ELR (cell line): ENCODE measurements around the gene CABP2.
"Not testable (repeated sequence)": the region's sequence is repeated elsewhere in the genome, so short reads cannot be mapped to it uniquely, and the experiment has no call there.

Experiments
- DNase-seq: peaks from one replicate; pipeline ENCODE4 v3.0.0-alpha.2; 2015; ENCODE audit warnings: low read depth

CABP2 gene

DNA sequence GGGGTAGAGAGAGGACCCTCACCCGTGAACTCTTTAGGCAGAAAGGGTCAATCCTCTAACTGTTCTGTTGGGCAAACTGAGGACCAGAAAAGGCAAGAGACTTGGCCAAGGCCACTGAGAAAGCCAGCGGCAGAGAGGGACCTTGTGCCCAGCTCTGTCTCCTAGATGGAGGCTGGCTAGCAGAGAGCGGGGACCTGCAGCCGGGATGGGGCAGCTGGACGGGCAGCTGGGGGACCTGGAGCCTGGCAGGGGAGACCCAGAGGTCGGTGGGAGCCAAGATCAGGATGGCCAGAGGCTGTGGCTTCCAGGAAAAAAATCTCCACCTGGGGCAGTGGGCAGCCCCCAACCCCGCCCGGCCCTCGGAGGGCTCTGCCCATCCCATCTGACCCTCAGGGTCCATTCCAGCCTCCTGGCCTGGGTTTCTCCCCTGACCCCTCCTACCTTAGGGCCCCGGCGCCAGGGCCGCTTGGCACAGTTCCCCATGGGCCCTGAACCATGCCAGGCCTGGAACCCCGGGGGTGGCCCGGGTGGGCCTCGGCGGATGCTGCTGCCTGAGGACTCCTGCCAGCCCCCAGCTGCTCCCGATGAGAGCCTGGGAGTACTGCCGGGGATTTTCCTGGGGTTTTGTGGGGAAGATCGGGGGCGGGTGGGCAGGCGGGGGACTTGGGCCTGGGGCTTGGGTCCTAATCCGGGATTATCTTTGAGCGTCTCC, at the start of gene CABP2:
Gene CABP2 (minus strand): TSS at position 603 of the 712 bp plus-strand sequence. CDS start 120 bp downstream, at position 483.
- no peak for DNase-seq

GRCh38 chr11:67572747-67573419, 49.6 kb upstream of the CABP2 start:
- DNase-seq = peak; percentile 67

GRCh38 chr11:67572305-67572704, 49.1 kb upstream of the CABP2 start:
- no peak for DNase-seq

DNA sequence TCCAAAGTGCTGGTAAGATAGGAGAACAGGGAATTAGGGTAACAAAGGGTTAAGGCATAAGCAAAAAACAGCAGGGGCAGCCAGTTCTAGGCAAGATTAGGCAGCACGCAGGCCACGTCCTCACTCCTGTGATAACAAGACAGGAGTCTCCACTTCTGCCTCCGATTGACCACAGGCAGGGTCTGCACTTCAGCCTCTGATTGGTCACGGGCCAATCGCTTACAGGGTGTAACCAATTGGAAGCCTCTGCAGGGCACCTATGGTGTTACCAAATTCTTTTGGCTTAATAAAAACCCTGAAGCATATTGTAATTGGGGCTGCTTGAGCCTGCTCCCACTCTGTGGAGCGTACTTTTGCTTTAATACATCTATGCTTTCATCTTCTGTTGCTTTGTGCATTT, 48.2 kb upstream of the CABP2 start:
- DNase-seq = no peak

- peak; percentile 39 for DNase-seq
These were observed 41.0 kb upstream of the CABP2 start for GRCh38 chr11:67564230-67564629.

DNA sequence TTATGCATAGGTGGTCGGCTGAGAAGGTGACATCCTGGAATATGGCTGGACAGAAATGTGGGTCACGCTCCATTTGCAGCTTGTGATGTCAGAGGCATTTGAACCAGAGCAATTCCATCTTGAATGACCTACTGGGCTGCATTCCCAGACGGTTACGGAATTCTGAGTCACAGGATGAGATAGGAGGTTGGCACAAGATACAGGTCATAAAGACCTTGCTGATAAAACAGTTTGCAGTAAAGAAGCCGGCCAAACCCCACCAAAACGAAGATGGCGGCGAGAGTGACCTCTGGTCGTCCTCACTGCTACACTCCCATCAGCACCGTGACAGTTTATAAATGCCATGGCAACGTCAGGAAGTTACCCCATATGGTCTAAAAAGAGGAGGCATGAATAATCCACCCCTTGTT, 40.5 kb upstream of the CABP2 start:
- peak; percentile 91 for DNase-seq

GRCh38 chr11:67562963-67563704, 39.9 kb upstream of the CABP2 start:
- no peak for DNase-seq

- DNase-seq = no peak
These were observed 38.8 kb upstream of the CABP2 start for GRCh38 chr11:67561971-67562619.

GRCh38 chr11:67558084-67558772, 35.0 kb upstream of the CABP2 start:
- DNase-seq = no peak

DNA sequence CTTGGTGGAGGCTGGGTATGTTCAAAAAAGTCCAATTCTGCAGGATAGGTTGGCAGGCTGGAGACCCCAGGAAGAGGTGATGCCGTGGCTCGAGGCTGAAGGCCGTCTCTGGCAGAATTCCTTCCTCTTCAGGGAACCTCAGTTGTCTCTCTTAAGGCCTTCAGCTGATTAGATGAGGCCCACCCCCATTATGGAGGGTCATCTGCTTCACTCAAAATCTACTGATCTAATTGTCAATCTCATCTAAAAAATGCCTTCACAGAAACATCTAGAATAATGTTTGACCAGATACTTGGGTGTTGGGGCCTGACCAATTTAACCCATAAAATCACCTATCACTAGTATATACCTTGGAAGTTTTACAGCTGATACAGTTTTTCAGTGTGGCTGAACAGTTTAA, 33.0 kb upstream of the CABP2 start:
- no peak for DNase-seq

GRCh38 chr11:67551697-67552096, 28.5 kb upstream of the CABP2 start:
- not testable (repeated sequence) for DNase-seq

DNA sequence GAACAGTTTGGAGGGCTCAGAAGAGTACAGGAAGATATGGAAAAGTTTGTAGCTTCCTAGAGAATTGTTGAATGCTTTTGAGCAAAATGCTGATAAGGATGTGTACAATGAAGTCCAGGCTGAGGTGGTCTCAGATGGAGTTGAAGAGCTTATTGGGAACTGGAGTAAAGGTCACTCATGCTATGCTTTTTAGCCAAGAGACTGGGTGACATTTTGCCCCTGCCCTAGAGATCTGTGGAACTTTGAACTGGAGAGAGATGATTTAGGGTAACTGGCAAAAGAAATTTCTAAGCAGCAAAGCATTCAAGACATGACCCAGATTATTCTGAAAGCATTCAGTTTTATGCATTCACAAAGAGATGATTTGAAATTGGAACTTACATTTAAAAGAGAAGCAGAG, 27.9 kb upstream of the CABP2 start:
- DNase-seq = no peak

GRCh38 chr11:67548555-67549110, 25.4 kb upstream of the CABP2 start:
- no peak for DNase-seq

- not testable (repeated sequence) for DNase-seq
These were observed 24.9 kb upstream of the CABP2 start for GRCh38 chr11:67548112-67548511.

DNA sequence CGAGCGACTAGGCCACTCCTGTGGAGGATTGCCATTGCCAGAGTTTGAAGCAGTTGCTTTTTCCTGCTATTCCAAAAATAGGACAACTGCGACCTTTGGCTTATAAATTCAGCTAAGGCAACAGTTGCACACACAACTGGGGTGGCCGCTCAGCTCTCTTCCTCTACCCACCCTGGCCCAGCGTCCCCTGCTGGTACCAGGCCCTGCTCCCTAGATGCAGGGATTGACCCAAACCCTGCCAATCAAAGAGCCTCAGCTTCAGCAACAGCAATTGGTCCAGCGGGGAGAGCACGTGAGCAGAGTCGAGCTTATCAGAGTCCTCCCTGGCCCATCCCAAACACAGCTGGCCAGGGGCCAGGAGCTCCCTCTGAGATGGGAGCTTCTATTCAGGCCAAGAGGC, 22.0 kb upstream of the CABP2 start:
- DNase-seq = no peak

DNA sequence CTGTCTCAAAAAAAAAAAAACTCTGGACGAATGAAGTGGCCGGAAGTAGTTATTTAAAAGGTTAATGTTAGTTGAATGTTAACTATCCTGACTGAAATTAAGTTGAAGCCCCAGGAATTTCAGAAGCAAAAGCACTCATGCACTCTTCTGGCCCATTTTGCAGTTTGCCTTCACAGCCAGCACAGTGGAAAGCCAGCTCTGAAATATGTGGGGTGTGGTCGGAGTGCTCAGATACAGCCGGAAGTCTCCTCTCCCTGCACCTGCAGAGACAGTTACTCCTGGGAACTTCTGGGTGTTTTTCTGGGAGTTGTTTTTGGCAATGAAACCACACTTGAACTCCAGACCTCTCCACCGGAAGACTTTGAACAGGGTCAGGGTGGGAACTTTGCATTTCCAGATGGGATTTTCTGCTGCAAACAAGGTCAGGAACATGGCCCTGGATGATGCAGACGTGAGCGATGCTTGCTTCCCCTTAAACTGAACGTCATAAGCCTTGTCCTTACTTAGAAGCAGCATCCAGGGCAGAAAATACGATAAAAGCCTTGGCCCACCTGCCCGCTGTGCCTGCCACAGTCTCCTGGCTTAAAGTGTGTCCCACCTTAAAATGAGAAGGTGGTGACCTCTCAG, 21.5 kb upstream of the CABP2 start:
- DNase-seq = no peak

DNA sequence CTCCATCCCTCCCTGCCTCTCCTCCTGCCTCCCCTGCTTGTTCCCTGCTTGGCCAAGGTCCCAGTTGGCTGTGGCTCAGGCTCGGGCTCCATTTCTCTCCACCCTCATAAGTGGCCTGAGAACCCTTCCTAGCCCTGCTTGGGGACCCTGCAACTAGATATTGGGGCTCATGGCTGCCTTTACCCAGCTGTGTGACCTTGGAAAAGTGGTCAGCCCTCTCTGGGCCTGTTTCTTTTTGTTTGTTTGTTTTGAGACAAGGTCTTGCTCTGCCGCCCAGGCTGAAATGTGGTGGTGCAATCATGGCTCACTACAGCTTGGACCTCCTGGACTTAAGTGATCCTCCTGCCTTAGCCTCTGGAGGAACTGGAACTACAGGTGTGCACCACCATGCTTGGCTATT, 20.3 kb upstream of the CABP2 start:
- DNase-seq = no peak

DNA sequence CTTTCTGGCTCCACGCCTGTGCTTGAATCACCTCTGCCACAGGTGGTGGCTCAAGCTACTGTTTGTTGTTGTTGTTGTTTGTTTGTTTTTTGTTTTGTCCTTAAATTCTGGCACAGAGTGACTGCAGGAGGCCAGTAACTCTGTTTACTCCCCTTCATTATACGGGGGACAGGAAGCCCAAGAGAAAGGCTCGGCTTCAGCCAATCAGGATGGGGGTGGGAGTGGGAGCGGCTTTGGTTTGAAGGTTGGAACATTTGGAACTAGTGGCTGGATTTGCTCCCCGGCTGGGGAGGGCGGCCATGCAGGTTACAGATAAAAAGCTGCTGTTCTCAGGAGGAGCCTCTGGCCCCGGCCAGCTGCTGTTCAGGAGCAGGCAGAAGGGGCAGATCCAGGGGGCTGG, 19.7 kb upstream of the CABP2 start:
- DNase-seq = no peak

- DNase-seq = no peak
These were observed 18.9 kb upstream of the CABP2 start for GRCh38 chr11:67542169-67542568.

DNA sequence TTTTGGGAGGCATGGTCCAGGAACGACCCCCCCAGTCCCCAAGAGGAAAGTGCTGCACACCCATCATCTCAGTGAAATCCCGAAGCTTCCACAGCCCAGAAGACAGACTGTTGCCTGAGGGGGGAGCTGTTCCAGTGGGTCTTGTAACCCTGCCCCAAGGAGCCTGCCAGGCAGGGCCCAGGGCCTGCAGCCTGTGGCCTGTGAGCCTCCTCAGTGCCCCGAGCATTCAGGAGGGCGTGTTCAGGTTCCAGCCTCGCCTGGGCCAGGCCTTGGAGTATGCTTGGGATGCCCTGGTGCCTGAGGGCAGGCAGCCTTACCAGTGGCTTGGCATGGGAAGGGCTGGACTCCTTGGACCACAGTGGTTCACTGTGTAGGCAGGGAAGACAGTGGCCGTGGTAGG, 18.0 kb upstream of the CABP2 start:
- no peak for DNase-seq

GRCh38 chr11:67539550-67539949, 16.3 kb upstream of the CABP2 start:
- no peak for DNase-seq
